ENCODE data around the gene HNRNPLL. TPM values are rescaled to one million over a fixed set of nuclear protein-coding genes. Genes with fewer than 3 reads are reported as not detected.

HNRNPLL gene
- total RNA-seq, 2 experiments from 2014 or later, result 7.6 to 47.9 TPM

DNA sequence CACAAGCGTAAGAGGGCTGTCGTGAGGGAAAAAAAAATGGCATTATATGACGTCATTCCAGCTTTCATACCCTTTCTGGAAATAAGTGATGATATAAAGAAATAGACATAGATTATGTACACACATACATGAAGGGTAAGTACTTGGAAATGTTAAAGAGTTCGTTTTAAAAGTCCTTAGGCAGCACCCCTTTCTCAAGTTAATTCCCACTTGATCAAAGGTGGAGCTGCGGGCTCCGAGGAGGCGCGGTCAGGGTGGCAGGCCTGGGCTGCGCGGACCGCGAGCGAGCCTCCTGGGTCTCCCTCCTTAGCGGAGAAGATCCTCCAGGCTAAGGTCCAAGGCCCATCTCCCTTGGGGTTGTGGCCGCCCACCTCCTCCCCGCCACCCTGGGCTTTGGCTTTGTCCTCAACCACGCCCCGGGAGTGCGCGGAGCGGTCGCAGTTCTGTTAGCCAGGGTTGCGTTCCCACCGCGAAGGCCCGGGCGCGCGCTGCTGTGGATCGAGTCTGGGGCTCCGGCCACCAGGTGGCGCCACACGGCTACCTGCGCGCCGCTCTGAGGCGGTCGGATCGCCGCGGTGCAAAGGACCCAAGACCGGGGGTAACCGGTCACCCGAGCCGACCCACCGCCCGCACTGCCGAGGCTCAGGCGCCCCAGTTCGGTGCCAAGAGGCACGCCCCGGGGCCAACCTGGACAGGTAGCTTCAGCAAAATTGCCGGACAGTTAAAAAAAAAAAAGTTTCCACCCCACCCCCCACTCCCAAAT is 66.8 kb downstream of the HNRNPLL start:
- Histone ChIP-seq H3K4me2 (ENCODE audit: low read length) (peak overlapping the region; percentile 74), H3K9me2 (ENCODE audit: insufficient read depth, low read length) (no peaks in the 10 kb centered on the region), H3K4me3 (ENCODE audit: low read depth, low read length, poor library complexity, severe bottlenecking) (peak overlapping the region; percentile 62), H3K36me3 (ENCODE audit: insufficient read depth, low read length) (no peaks in the 10 kb centered on the region), H3K4me1 (ENCODE audit: insufficient read depth, low read length, poor library complexity, severe bottlenecking) (peaks cover 43% of the 10 kb centered on the region), H3K79me2 (ENCODE audit: insufficient read depth, low read depth, low read length) (no peaks in the 10 kb centered on the region), H3K27ac (ENCODE audit: low read depth, low read length, poor library complexity, severe bottlenecking) (no peak overlapping the region), H3K9me3 (ENCODE audit: low read length) (no peaks in the 10 kb centered on the region), H2AFZ (ENCODE audit: low read length) (peak overlapping the region; percentile 86), H4K20me1 (ENCODE audit: insufficient read depth, low read length) (no peaks in the 10 kb centered on the region)
- no peak for TF ChIP-seq EZH2phosphoT487 (IDR thresholded peaks at IDR 0.05; ENCODE audit: borderline replicate concordance, low read depth, low read length)
- TF ChIP-seq, protein P1, sequence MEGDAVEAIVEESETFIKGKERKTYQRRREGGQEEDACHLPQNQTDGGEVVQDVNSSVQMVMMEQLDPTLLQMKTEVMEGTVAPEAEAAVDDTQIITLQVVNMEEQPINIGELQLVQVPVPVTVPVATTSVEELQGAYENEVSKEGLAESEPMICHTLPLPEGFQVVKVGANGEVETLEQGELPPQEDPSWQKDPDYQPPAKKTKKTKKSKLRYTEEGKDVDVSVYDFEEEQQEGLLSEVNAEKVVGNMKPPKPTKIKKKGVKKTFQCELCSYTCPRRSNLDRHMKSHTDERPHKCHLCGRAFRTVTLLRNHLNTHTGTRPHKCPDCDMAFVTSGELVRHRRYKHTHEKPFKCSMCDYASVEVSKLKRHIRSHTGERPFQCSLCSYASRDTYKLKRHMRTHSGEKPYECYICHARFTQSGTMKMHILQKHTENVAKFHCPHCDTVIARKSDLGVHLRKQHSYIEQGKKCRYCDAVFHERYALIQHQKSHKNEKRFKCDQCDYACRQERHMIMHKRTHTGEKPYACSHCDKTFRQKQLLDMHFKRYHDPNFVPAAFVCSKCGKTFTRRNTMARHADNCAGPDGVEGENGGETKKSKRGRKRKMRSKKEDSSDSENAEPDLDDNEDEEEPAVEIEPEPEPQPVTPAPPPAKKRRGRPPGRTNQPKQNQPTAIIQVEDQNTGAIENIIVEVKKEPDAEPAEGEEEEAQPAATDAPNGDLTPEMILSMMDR (conservative IDR thresholded peaks at IDR 0.05; ENCODE audit: low read length), result peak; percentile 87
- CTCF ChIA-PET (ENCODE audit: unreplicated experiment), result no interaction called here
- DNase-seq (ENCODE audit: low spot score), result peak; percentile 87
- POLR2A ChIA-PET, result interaction anchor here (0.6 to 1.5 kb wide), 3 partner anchors 46 to 525 kb away, joined by 3 read pairs; no protein-coding TSS in a partner anchor
- BruUV-seq (replicated peaks), result no TSS peak
- intact Hi-C loops (cut with micrococcal nuclease; ENCODE audit: unreplicated experiment), result loop anchor here (1.0 to 5.0 kb wide), 4 partner anchors 45 to 206 kb away; partner anchors contain the start of gene HNRNPLL

DNA sequence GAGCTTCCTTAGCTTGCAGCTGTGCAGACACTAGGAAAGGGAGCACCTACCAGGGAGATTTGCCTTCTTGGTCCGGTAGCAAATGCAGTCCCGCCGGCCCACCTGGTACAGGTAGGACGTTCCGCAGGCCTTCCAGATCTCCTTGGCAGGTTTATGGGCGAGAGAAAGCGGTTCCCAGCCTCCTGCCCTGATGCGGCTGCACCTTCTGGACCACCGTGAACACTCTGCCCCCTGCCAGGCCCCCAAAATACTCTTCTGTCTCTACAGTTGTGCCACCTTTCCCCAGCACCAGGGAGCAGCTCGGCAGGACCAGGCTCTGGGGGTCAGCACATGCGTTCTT is 67.4 kb downstream of the HNRNPLL start:
- no peaks in the 10 kb centered on the region for H3K9me2 ChIP-seq (ENCODE audit: insufficient read depth, low read length)
- 0 out of 2 replicates have a peak overlapping the region, but pooled peaks have one; percentile 74 for H3K4me2 ChIP-seq (ENCODE audit: low read length)
- no peak for DNase-seq (ENCODE audit: low spot score)
- no peak for TF ChIP-seq EZH2phosphoT487 (IDR thresholded peaks at IDR 0.05; ENCODE audit: borderline replicate concordance, low read depth, low read length)
- TF ChIP-seq, protein P1 (conservative IDR thresholded peaks at IDR 0.05; ENCODE audit: low read length), result no peak
- H3K4me1 ChIP-seq (ENCODE audit: insufficient read depth, low read length, poor library complexity, severe bottlenecking), result peaks cover 48% of the 10 kb centered on the region
- intact Hi-C loops (cut with micrococcal nuclease; ENCODE audit: unreplicated experiment), result loop anchor here (5.0 kb wide), 1 partner anchor 207 kb away; no protein-coding TSS in a partner anchor
- H3K27ac ChIP-seq (ENCODE audit: low read depth, low read length, poor library complexity, severe bottlenecking), result no peak overlapping the region
- no TSS peak for BruUV-seq (replicated peaks)
- H3K4me3 ChIP-seq (ENCODE audit: low read depth, low read length, poor library complexity, severe bottlenecking), result no peak overlapping the region
- H3K9me3 ChIP-seq (ENCODE audit: low read length), result no peaks in the 10 kb centered on the region
- ChIA-PET POLR2A (interaction anchor here (0.6 kb wide), 2 partner anchors 136 to 526 kb away, joined by 3 read pairs; no protein-coding TSS in a partner anchor), CTCF (ENCODE audit: unreplicated experiment) (no interaction called here)
- H2AFZ ChIP-seq (ENCODE audit: low read length), result peak overlapping the region; percentile 86; the same call in 1 of the 2 replicates
- no peaks in the 10 kb centered on the region for H4K20me1 ChIP-seq (ENCODE audit: insufficient read depth, low read length)
- no peaks in the 10 kb centered on the region for H3K36me3 ChIP-seq (ENCODE audit: insufficient read depth, low read length)
- no peaks in the 10 kb centered on the region for H3K79me2 ChIP-seq (ENCODE audit: insufficient read depth, low read depth, low read length)
